Keratinocyte (primary cell): ENCODE data around the gene P4HB.

Experiments
- CTCF ChIP-seq, 3 experiments: IDR thresholded peaks in 1 of 3; conservative IDR thresholded peaks in 1 of 3; optimal IDR thresholded peaks in 1 of 3; 2 replicates in 2 of 3; 3 replicates in 1 of 3; pipeline versions ENCODE3 to v1.5.1; 2011; ENCODE audit warnings: low read length in 3 of 3, mild to moderate bottlenecking in 3 of 3, moderate library complexity in 2 of 3, control low read depth in 1 of 3, inconsistent platforms in 1 of 3; ENCODE audit not compliant: insufficient read depth in 2 of 3; ENCODE audit errors: extremely low read depth in 1 of 3
- EZH2 ChIP-seq: IDR thresholded peaks from one replicate; pipeline ENCODE4 v1.6.1; 2012; ENCODE audit warnings: inconsistent platforms, mild to moderate bottlenecking, low read length, moderate library complexity

GRCh38 chr17:81821603-81822311 lies 38.6 kb downstream of the P4HB start:
- TF ChIP-seq CTCF (optimal IDR thresholded peaks at IDR 0.05 in 1 of 3, IDR thresholded peaks at IDR 0.05 in 1 of 3, conservative IDR thresholded peaks at IDR 0.05 in 1 of 3; ENCODE audit: extremely low read depth in 1 of 3, insufficient read depth in 2 of 3, low read length in 3 of 3) (peak; percentile 73 to 83 (median 77)), EZH2 (no peak)
